ENCODE results near the gene ERGIC1. TPM values are rescaled to one million over a fixed set of nuclear protein-coding genes. Genes with fewer than 3 reads are reported as not detected.

The ERGIC1 gene
- total RNA-seq, 1 donor from 2014 or later, result 177 TPM

- no peak for TF ChIP-seq CTCF (IDR thresholded peaks at IDR 0.05)
- H3K4me1 ChIP-seq, result peaks cover 14% of the 10 kb centered on the region
- H3K36me3 ChIP-seq, result peaks cover 76% of the 10 kb centered on the region
- ATAC-seq (no peak), DNase-seq (no peak)
- no peaks in the 10 kb centered on the region for H3K9me3 ChIP-seq
- no peaks in the 10 kb centered on the region for H3K27me3 ChIP-seq (ENCODE audit: low read depth)
- intact Hi-C loops (cut with DNase I), result no loop called here
- H3K27ac ChIP-seq, result peak overlapping the region; percentile 18
- no peak overlapping the region for H3K4me3 ChIP-seq
Measured at GRCh38 chr5:172943906-172944305, 109.9 kb downstream of the ERGIC1 start.

GRCh38 chr5:172944741-172945140 lies 110.7 kb downstream of the ERGIC1 start:
- Histone ChIP-seq H3K36me3 (peaks cover 75% of the 10 kb centered on the region), H3K4me1 (peaks cover 14% of the 10 kb centered on the region), H3K9me3 (no peaks in the 10 kb centered on the region), H3K27me3 (ENCODE audit: low read depth) (no peaks in the 10 kb centered on the region), H3K27ac (no peak overlapping the region), H3K4me3 (no peak overlapping the region)
- DNase-seq (no peak), ATAC-seq (no peak)
- no peak for TF ChIP-seq CTCF (IDR thresholded peaks at IDR 0.05)
- intact Hi-C loops (cut with DNase I), result no loop called here

GRCh38 chr5:172945151-172945550 lies 111.1 kb downstream of the ERGIC1 start:
- ATAC-seq (no peak), DNase-seq (no peak)
- Histone ChIP-seq H3K36me3 (peaks cover 73% of the 10 kb centered on the region), H3K27ac (no peak overlapping the region), H3K9me3 (no peaks in the 10 kb centered on the region), H3K4me1 (peaks cover 12% of the 10 kb centered on the region), H3K27me3 (ENCODE audit: low read depth) (no peaks in the 10 kb centered on the region), H3K4me3 (no peak overlapping the region)
- intact Hi-C loops (cut with DNase I), result no loop called here
- TF ChIP-seq CTCF (IDR thresholded peaks at IDR 0.05), result no peak

GRCh38 chr5:172946146-172946545 lies 112.1 kb downstream of the ERGIC1 start:
- Histone ChIP-seq H3K9me3 (no peaks in the 10 kb centered on the region), H3K4me3 (no peak overlapping the region), H3K27ac (no peak overlapping the region), H3K36me3 (peaks cover 73% of the 10 kb centered on the region), H3K27me3 (ENCODE audit: low read depth) (no peaks in the 10 kb centered on the region), H3K4me1 (peaks cover 2% of the 10 kb centered on the region)
- intact Hi-C loops (cut with DNase I), result no loop called here
- ATAC-seq (no peak), DNase-seq (no peak)
- TF ChIP-seq CTCF (IDR thresholded peaks at IDR 0.05), result no peak

- no peaks in the 10 kb centered on the region for H3K27me3 ChIP-seq (ENCODE audit: low read depth)
- H3K9me3 ChIP-seq, result no peaks in the 10 kb centered on the region
- no peak overlapping the region for H3K27ac ChIP-seq
- peaks cover 7% of the 10 kb centered on the region for H3K4me1 ChIP-seq
- peaks cover 67% of the 10 kb centered on the region for H3K36me3 ChIP-seq
- ATAC-seq (no peak), DNase-seq (no peak)
- H3K4me3 ChIP-seq, result no peak overlapping the region
- TF ChIP-seq CTCF (IDR thresholded peaks at IDR 0.05), result no peak
- intact Hi-C loops (cut with DNase I), result no loop called here
Measured at GRCh38 chr5:172949426-172949825, 115.4 kb downstream of the ERGIC1 start.
